Effector memory CD4-positive, alpha-beta T cell (primary cell): ENCODE measurements around the gene SOAT2.

ENCODE experiments used
- DNase-seq, 3 donors: peaks; one replicate each; pipeline ENCODE4 v3.0.0-alpha.2; 2020
- H3K27ac ChIP-seq: 2 replicates; pipeline ENCODE4 v1.7.0; 2013; ENCODE audit warnings: mild to moderate bottlenecking, low read length, moderate library complexity; ENCODE audit not compliant: insufficient read depth, poor library complexity, severe bottlenecking
- H3K27me3 ChIP-seq: replicated peaks from 2 replicates; pipeline ENCODE4 v1.7.0; 2013; ENCODE audit warnings: mild to moderate bottlenecking, low read length; ENCODE audit not compliant: insufficient read depth, control insufficient read depth, poor library complexity, severe bottlenecking
- H3K36me3 ChIP-seq: 2 replicates; pipeline ENCODE4 v1.7.0; 2013; ENCODE audit warnings: mild to moderate bottlenecking, low read length, moderate library complexity; ENCODE audit not compliant: control insufficient read depth, insufficient read depth
- H3K4me1 ChIP-seq: 2 replicates; pipeline ENCODE4 v1.7.0; 2013; ENCODE audit warnings: low read length, mild to moderate bottlenecking; ENCODE audit not compliant: control insufficient read depth, insufficient read depth, poor library complexity, severe bottlenecking
- H3K4me3 ChIP-seq: 2 replicates; pipeline ENCODE4 v1.7.0; 2013; ENCODE audit warnings: low read length, low read depth, mild to moderate bottlenecking; ENCODE audit not compliant: insufficient read depth, poor library complexity, severe bottlenecking
- H3K9me3 ChIP-seq: 2 replicates; pipeline ENCODE4 v1.7.0; 2013; ENCODE audit warnings: mild to moderate bottlenecking, low read length, moderate library complexity; ENCODE audit not compliant: control insufficient read depth

The SOAT2 gene

DNA sequence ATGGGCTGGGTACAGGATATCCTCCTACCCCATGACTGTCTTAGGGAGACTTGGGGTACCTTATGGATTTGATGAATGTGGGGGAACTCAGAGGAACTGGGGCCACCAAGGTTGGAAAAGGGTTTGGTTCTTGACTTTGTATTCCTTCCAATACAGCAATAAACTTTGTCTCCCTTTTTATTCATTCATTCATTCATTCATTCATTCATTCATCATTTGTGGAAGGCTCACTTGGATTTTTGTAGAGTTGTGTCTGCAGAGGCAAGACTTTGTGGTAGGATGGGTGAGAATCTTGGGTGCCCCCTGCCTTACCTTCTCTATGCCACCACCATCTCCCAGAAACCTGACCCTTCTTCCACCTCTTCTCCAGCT is 21.1 kb downstream of the SOAT2 start:
- Histone ChIP-seq H3K27ac (no peak overlapping the region), H3K9me3 (no peaks in the 10 kb centered on the region), H3K36me3 (no peaks in the 10 kb centered on the region), H3K27me3 (no peaks in the 10 kb centered on the region), H3K4me1 (no peaks in the 10 kb centered on the region), H3K4me3 (no peak overlapping the region)
- DNase-seq: no peak

DNA sequence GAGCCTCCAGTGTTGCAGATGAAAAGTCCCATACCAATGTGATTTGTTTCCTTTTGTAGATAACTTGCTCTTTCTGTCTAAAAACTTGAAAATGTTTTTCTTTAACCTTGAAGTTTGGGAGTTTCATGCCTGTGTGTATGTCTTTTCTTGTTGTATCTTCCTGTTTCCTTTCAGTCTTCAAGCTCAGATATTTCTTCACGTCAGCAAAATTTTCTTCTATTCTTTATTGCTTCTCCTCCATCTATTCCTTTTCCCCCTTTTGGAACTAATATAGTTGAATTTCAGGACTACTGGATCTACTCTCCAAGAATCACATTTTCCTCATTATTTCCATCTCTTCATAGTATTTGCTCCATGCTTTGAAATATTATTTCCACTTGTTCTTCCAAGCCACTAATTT is 23.9 kb downstream of the SOAT2 start:
- H3K27ac ChIP-seq: no peak overlapping the region
- H3K9me3 ChIP-seq: no peaks in the 10 kb centered on the region
- no peaks in the 10 kb centered on the region for H3K4me1 ChIP-seq
- DNase-seq: no peak
- no peaks in the 10 kb centered on the region for H3K27me3 ChIP-seq
- no peaks in the 10 kb centered on the region for H3K36me3 ChIP-seq
- H3K4me3 ChIP-seq: no peak overlapping the region

DNA sequence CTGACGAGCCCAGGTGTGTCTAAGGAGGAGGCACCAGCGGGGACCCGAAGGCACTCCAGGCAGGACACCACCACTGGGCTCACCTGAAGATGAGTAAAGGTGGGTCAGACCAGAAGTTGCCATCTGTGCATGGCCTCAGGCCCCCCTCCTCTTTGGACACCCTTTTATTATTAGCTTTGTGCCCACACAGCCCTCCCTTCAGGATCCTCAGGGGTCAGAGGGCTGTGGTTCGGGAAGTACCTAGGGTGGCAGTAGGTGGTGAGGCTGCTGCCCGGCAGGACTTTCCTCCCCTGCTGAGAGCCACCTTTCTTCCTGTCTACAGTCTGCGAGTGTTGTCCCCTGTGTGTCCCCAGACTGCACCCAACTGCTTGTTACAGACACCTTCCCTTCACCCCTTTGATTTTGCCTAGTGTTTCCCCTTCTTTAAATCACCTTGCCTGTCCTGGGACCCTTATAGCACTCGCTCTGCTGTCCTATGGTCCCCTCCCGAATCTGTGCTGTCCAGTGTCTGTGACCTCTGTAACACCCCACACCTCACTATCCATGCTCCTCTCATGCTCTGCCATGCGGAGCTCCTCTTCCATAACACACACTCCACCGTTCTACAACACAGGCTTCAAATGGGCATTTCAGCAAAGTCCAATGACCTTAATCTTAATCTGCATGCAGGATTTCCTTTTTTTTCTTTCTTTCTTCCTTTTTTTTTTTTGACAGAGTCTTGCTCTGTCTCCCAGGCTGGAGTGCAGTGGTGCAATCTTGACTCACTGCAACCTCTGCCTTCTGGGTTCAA is 25.7 kb downstream of the SOAT2 start:
- Histone ChIP-seq H3K27ac (no peak overlapping the region), H3K4me1 (no peaks in the 10 kb centered on the region), H3K27me3 (no peaks in the 10 kb centered on the region), H3K36me3 (no peaks in the 10 kb centered on the region), H3K4me3 (no peak overlapping the region), H3K9me3 (no peaks in the 10 kb centered on the region)
- DNase-seq: no peak

DNA sequence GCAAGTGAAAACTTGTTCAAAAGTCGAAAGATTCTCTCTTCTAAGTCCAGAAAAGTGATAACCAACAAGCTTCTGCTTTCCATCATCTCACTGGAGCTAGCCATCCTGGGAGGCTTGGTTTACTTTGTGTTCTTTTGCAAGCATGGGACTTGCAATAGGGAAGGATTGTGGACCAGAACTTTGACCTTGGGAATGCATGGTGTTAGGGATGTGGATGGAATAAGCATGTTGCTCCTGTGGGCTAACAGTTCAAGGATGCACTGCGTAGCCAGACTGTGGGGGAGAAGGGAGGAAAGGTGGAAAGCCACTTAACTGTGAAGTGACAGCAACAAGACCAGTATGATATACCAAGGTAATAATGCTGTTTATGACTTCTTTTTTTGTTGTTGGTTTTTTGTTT is 28.6 kb downstream of the SOAT2 start:
- DNase-seq: no peak
- Histone ChIP-seq H3K9me3 (peaks cover 3% of the 10 kb centered on the region), H3K36me3 (no peaks in the 10 kb centered on the region), H3K4me1 (no peaks in the 10 kb centered on the region), H3K27me3 (no peaks in the 10 kb centered on the region), H3K4me3 (no peak overlapping the region), H3K27ac (no peak overlapping the region)

DNA sequence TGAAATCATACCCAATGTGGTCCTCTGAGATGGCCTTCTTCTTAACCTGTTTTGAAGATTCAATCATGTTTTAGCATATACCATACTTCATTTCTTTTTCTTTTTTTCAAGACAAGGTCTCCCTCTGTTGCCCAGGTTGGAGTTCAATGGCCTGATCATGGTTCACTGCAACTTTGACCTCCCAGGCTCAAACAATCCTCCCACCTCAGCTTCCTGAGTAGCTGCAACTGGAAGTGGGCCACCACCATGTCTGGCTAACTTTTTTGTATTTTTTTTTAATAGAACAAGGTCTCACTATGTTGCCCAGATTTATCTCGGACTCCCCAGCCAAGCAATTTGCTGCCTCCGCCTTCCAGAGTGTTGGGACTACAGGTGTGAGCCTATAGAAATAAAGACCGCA is 30.4 kb downstream of the SOAT2 start:
- no peaks in the 10 kb centered on the region for H3K4me1 ChIP-seq
- no peaks in the 10 kb centered on the region for H3K27me3 ChIP-seq
- H3K27ac ChIP-seq: no peak overlapping the region
- H3K9me3 ChIP-seq: peaks cover 5% of the 10 kb centered on the region
- no peaks in the 10 kb centered on the region for H3K36me3 ChIP-seq
- no peak for DNase-seq
- no peak overlapping the region for H3K4me3 ChIP-seq

DNA sequence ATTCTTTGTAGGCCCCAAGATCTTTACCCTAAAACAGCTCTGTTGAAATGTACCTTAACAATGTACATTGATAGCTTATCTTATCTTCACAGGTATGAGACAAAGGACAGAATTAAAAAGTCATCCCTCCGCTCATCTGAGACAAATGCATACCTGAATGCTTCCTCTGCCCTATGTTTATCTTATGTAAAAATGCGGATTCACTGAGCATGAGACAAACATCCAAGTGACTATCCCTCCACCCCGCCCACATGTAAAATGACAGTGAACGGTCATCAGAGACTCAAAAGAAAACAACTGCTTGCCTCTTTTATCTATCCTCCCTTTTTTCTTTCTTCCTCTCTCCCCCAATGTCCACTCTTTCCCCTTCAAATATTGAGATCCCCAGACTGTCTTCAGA is 40.1 kb downstream of the SOAT2 start:
- no peak overlapping the region for H3K27ac ChIP-seq

DNA sequence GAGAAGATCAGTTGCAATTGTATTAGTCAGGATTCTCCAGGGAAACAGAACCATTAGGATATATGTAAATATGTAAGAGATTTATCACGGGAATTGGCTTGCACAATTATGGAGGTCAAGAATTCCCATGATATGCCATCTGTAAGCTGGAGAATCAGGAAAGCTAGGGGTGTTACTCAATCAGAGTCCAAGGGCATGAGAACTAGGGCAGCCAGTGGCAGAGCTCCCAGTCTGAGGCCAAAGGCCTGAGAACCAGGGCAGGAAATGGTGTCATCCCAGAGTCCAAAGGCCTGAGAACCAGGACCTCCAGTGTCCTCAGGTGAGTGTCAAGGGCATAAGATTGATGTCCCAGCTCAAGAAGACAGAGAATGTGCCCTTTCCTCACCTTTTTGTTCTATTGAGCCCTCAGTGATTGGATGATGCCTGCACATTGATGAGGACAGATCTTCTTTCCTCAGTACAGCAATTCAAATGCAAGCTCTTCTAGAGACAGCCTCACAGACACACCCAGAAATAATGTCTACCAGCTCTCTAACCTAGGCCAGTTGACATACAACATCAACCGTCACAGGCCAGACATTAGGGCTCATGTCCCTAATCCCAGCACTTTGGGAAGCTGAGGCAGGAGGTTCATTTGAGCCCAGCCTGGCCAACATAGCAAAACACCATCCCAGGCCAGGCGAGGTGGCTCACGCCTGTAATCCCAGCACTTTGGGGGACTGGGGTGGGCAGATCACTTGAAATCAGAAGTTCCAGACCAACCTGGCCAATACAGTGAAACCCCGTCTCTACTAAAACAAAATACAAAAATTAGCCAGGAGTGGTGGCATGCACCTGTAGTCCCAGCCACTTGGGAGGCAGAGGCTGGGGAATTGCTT is 42.3 kb downstream of the SOAT2 start:
- DNase-seq: no peak

More for the DNA sequence above, 40.1 kb downstream of the SOAT2 start:
- H3K4me1 ChIP-seq: no peaks in the 10 kb centered on the region
- H3K9me3 ChIP-seq: no peaks in the 10 kb centered on the region
- no peak overlapping the region for H3K4me3 ChIP-seq
- DNase-seq: no peak
- H3K36me3 ChIP-seq: no peaks in the 10 kb centered on the region
- no peaks in the 10 kb centered on the region for H3K27me3 ChIP-seq

DNA sequence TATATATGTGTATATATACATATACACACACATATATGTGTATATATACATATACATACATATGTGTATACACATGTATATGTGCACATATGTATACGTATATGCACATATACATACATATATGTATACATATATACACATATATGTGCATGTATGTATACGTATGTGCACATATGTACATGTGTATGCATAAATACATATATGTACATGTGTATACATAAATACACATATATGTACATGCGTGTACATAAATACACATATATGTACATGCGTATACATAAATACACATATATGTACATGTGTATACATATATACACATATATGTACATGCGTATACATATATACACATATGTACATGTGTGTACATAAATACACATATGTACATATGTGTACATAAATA is 43.9 kb downstream of the SOAT2 start:
- no peaks in the 10 kb centered on the region for H3K9me3 ChIP-seq
- DNase-seq: no peak

More for the DNA sequence above, 42.3 kb downstream of the SOAT2 start:
- no peaks in the 10 kb centered on the region for H3K9me3 ChIP-seq
- no peaks in the 10 kb centered on the region for H3K36me3 ChIP-seq
- no peaks in the 10 kb centered on the region for H3K27me3 ChIP-seq
- H3K27ac ChIP-seq: no peak overlapping the region
- no peak overlapping the region for H3K4me3 ChIP-seq
- H3K4me1 ChIP-seq: no peaks in the 10 kb centered on the region

DNA sequence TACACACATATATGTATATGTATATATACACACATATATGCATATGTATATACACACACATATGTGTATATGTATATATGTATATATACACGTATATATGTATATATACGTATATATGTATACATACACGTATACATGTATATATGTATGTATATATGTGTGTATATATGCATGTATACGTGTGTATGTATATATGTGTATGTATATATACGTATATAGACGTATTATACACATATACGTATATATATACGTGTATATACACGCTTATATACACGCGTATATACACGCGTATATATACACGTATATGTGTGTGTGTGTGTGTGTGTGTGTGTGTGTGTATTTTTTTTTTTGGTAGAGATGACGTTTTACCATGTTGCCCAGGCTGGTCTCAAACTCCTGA is 44.4 kb downstream of the SOAT2 start:
- no peak overlapping the region for H3K4me3 ChIP-seq
- no peaks in the 10 kb centered on the region for H3K27me3 ChIP-seq
- H3K4me1 ChIP-seq: no peaks in the 10 kb centered on the region
- H3K36me3 ChIP-seq: no peaks in the 10 kb centered on the region
- H3K27ac ChIP-seq: no peak overlapping the region
- no peak for DNase-seq
- H3K9me3 ChIP-seq: no peaks in the 10 kb centered on the region

More for the DNA sequence above, 43.9 kb downstream of the SOAT2 start:
- no peak overlapping the region for H3K4me3 ChIP-seq
- no peaks in the 10 kb centered on the region for H3K27me3 ChIP-seq
- no peaks in the 10 kb centered on the region for H3K36me3 ChIP-seq
- no peaks in the 10 kb centered on the region for H3K4me1 ChIP-seq
- no peak overlapping the region for H3K27ac ChIP-seq

DNA sequence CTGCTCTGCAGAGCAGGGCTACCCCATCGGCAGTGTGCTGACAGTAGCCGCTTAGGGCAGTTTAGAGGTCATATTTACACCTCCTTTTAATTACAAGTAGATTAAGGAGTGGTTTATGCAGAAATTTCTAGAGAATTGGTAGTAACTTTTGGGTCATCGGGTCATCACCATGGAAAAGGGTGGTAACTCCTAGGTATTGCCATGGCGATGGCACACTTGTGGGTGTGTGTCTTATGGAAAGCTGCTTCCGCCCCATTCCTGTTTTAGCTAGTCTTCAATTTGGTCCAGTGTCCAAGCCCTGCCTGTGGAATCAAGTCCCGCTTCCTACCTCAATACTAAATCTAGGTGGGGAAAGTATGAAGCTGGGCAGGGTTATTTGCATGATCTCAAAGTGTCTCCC is 47.8 kb downstream of the SOAT2 start:
- H3K4me3 ChIP-seq: no peak overlapping the region
- H3K27ac ChIP-seq: no peak overlapping the region
- DNase-seq: no peak
- H3K9me3 ChIP-seq: no peaks in the 10 kb centered on the region
- H3K36me3 ChIP-seq: no peaks in the 10 kb centered on the region
- H3K27me3 ChIP-seq: no peaks in the 10 kb centered on the region
- no peaks in the 10 kb centered on the region for H3K4me1 ChIP-seq
